Measurements from ENCODE around the gene CLMN. TPM values are rescaled to one million over a fixed set of nuclear protein-coding genes. Genes with fewer than 3 reads are reported as not detected.
A peak's percentile ranks its signal among the peaks of the same experiment; 100 is the strongest.

CLMN gene
- total and polyA plus RNA-seq, 2 donors (not counting 1 experiment from before 2014, with no cell fraction given) = 9.6 to 51.5 TPM

DNA sequence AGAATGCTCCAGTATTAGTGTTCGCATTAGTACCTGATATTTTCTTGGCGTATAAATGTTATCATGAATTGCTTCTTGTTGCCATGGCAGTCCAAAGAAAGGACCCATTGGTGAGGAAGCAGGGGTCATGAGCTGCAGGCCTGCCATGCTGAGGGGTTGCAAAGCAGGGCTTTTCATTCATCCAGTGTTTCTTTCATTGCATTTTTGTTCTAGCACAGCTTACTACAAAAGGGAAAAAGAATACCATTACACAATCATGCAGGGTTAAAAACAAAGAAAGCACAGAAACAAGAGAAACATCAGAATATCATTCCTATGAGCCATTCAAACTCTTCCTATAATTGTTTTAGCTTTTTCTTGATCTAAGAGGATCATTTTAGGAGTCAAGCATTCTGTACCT, 186.4 kb downstream of the CLMN start:
- Histone ChIP-seq H3K4me1 (ENCODE audit: control insufficient read depth in 2 of 2, insufficient read depth in 2 of 2, low read length in 2 of 2) (peaks cover 0 to 2% of the 10 kb centered on the region in 2 donors), H3K9ac (ENCODE audit: low read length) (no peak overlapping the region), H3K4me3 (ENCODE audit: control extremely low read depth in 1 of 5, extremely low read depth in 1 of 5, insufficient read depth in 1 of 5, low read depth in 2 of 5, low read length in 4 of 5) (no peak overlapping the region), H3K79me2 (ENCODE audit: control insufficient read depth, insufficient read depth, low read length) (peaks cover 62% of the 10 kb centered on the region), H4K20me1 (ENCODE audit: control insufficient read depth, insufficient read depth, low read length, poor library complexity, severe bottlenecking) (peaks cover 47% of the 10 kb centered on the region), H3K27me3 (replicated peaks in 1 of 4; ENCODE audit: control extremely low read depth in 1 of 4, control insufficient read depth in 3 of 4, insufficient read depth in 4 of 4, low read length in 3 of 4) (no peaks in the 10 kb centered on the region), H3K27ac (ENCODE audit: low read length in 2 of 2) (no peak overlapping the region), H2AFZ (ENCODE audit: insufficient read depth, low read depth, low read length, poor library complexity, severe bottlenecking) (no peak overlapping the region), H3K9me3 (ENCODE audit: control extremely low read depth in 1 of 3, control insufficient read depth in 2 of 3, insufficient read depth in 1 of 3, low read length in 2 of 3) (no peaks in the 10 kb centered on the region), H3K36me3 (replicated peaks in 1 of 2; ENCODE audit: control extremely low read depth in 1 of 2, control insufficient read depth in 1 of 2, extremely low read depth in 1 of 2, insufficient read depth in 2 of 2, low read length in 1 of 2) (peaks cover 7 to 33% of the 10 kb centered on the region in 2 experiments), H3K4me2 (replicated peaks; ENCODE audit: low read depth, low read length, poor library complexity, severe bottlenecking) (no peak overlapping the region)
- peak overlapping the region; percentile 29 for H3K27ac Mint-ChIP-seq
- TF ChIP-seq, protein P1, sequence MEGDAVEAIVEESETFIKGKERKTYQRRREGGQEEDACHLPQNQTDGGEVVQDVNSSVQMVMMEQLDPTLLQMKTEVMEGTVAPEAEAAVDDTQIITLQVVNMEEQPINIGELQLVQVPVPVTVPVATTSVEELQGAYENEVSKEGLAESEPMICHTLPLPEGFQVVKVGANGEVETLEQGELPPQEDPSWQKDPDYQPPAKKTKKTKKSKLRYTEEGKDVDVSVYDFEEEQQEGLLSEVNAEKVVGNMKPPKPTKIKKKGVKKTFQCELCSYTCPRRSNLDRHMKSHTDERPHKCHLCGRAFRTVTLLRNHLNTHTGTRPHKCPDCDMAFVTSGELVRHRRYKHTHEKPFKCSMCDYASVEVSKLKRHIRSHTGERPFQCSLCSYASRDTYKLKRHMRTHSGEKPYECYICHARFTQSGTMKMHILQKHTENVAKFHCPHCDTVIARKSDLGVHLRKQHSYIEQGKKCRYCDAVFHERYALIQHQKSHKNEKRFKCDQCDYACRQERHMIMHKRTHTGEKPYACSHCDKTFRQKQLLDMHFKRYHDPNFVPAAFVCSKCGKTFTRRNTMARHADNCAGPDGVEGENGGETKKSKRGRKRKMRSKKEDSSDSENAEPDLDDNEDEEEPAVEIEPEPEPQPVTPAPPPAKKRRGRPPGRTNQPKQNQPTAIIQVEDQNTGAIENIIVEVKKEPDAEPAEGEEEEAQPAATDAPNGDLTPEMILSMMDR (IDR thresholded peaks at IDR 0.05) = no peak
- TF ChIP-seq EZH2 (IDR thresholded peaks at IDR 0.05; ENCODE audit: borderline replicate concordance, insufficient read depth, low read depth, low read length, poor library complexity, severe bottlenecking) = no peak
- H3K4me3 Mint-ChIP-seq = no peak overlapping the region
- intact Hi-C loops (cut with micrococcal nuclease) = no loop called here
- H3K4me1 Mint-ChIP-seq = peaks cover 26% of the 10 kb centered on the region
- no peaks in the 10 kb centered on the region for H3K27me3 Mint-ChIP-seq
- WGBS (ENCODE audit: insufficient coverage) = no CpG with 5 or more reads among the region's 2 CpGs
- CTCF ChIA-PET = no interaction called here
- DNase-seq (no peak), ATAC-seq (ENCODE audit: low read depth) (no peak)
- H3K9me3 Mint-ChIP-seq (ENCODE audit: insufficient read depth) = no peaks in the 10 kb centered on the region
- POLR2A ChIA-PET = no interaction called here

DNA sequence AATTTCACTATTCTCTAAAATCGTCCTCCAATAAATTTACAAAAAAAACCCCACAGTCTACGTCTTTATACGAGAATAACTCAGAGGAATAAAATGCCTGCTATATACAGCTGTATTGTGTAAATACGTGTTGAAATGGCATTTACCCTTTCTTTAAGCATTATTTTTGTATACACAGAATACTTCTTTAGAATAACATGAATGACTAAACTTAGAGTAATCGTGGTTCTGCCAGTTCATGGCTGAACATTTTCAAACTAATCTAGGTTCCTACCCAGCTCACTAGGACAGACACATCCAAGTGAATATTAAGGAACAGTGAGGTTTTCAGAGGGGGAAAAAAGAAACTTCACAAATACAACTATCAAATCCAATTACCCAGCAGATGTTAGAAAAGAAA, 186.9 kb downstream of the CLMN start:
- H3K27ac Mint-ChIP-seq = no peak overlapping the region
- POLR2A ChIA-PET = no interaction called here

More for the DNA sequence above, 186.9 kb downstream of the CLMN start:
- Histone ChIP-seq H3K27ac (ENCODE audit: low read length in 2 of 2) (no peak overlapping the region), H3K36me3 (replicated peaks in 1 of 2; ENCODE audit: control extremely low read depth in 1 of 2, control insufficient read depth in 1 of 2, extremely low read depth in 1 of 2, insufficient read depth in 2 of 2, low read length in 1 of 2) (peaks cover 7 to 33% of the 10 kb centered on the region in 2 experiments), H4K20me1 (ENCODE audit: control insufficient read depth, insufficient read depth, low read length, poor library complexity, severe bottlenecking) (peaks cover 46% of the 10 kb centered on the region), H3K27me3 (replicated peaks in 1 of 4; ENCODE audit: control extremely low read depth in 1 of 4, control insufficient read depth in 3 of 4, insufficient read depth in 4 of 4, low read length in 3 of 4) (no peaks in the 10 kb centered on the region), H2AFZ (ENCODE audit: insufficient read depth, low read depth, low read length, poor library complexity, severe bottlenecking) (no peak overlapping the region), H3K4me3 (ENCODE audit: control extremely low read depth in 1 of 5, extremely low read depth in 1 of 5, insufficient read depth in 1 of 5, low read depth in 2 of 5, low read length in 4 of 5) (no peak overlapping the region), H3K4me2 (replicated peaks; ENCODE audit: low read depth, low read length, poor library complexity, severe bottlenecking) (no peak overlapping the region), H3K9me3 (ENCODE audit: control extremely low read depth in 1 of 3, control insufficient read depth in 2 of 3, insufficient read depth in 1 of 3, low read length in 2 of 3) (no peaks in the 10 kb centered on the region), H3K4me1 (ENCODE audit: control insufficient read depth in 2 of 2, insufficient read depth in 2 of 2, low read length in 2 of 2) (peaks cover 0 to 2% of the 10 kb centered on the region in 2 donors), H3K79me2 (ENCODE audit: control insufficient read depth, insufficient read depth, low read length) (peaks cover 58% of the 10 kb centered on the region), H3K9ac (ENCODE audit: low read length) (no peak overlapping the region)
- DNase-seq = no peak
- TF ChIP-seq, protein P1 (IDR thresholded peaks at IDR 0.05) = no peak
- no peak for TF ChIP-seq EZH2 (IDR thresholded peaks at IDR 0.05; ENCODE audit: borderline replicate concordance, insufficient read depth, low read depth, low read length, poor library complexity, severe bottlenecking)
- WGBS (ENCODE audit: insufficient coverage) = no CpG with 5 or more reads among the region's 5 CpGs
- H3K27me3 Mint-ChIP-seq = no peaks in the 10 kb centered on the region
- H3K4me3 Mint-ChIP-seq = no peak overlapping the region
- peaks cover 24% of the 10 kb centered on the region for H3K4me1 Mint-ChIP-seq
- CTCF ChIA-PET = no interaction called here
- intact Hi-C loops (cut with micrococcal nuclease) = no loop called here
- H3K9me3 Mint-ChIP-seq (ENCODE audit: insufficient read depth) = no peaks in the 10 kb centered on the region
- no peak for ATAC-seq (ENCODE audit: low read depth)

Small RNA genes lying within 50 kb of the gene (small RNA-seq; reads per million reads assigned to genes)
- not detected for gene MIR3173 (ENCODE audit: insufficient read length, low read depth, low replicate concordance)

Other genes with a start within 250 kb of the CLMN start
- gene DICER1, start 162.4 kb downstream of the CLMN start, total RNA-seq = 90.4 and 103 TPM in 2 replicates
- 15.4 and 29.2 TPM in 2 replicates for gene DICER1, start 162.4 kb downstream of the CLMN start, polyA plus RNA-seq
- gene SYNE3, start 196.7 kb upstream of the CLMN start, total RNA-seq = 76.1 and 79.5 TPM in 2 replicates
- gene SYNE3, start 196.7 kb upstream of the CLMN start, polyA plus RNA-seq = 17.8 and 20.2 TPM in 2 replicates
- 17.0 and 18.4 TPM in 2 replicates for gene GLRX5, start 215.1 kb upstream of the CLMN start, total RNA-seq
- 7.7 and 7.8 TPM in 2 replicates for gene GLRX5, start 215.1 kb upstream of the CLMN start, polyA plus RNA-seq